G401 (cell line): ENCODE measurements around the gene MASP1. TPM values are rescaled to one million over a fixed set of nuclear protein-coding genes. Genes with fewer than 3 reads are reported as not detected.
"Not testable (repeated sequence)": the region's sequence is repeated elsewhere in the genome, so short reads cannot be mapped to it uniquely, and the experiment has no call there.

ENCODE experiments used
- DNase-seq: peaks from one replicate; pipeline ENCODE4 v3.0.0-alpha.2; 2015; ENCODE audit warnings: low spot score
- in situ Hi-C: cut with HindIII; loops from 2 replicates; pipeline ENCODE4 v1.10.0; 2016; ENCODE audit warnings: low sequenced_read_pairs, mixed read lengths
- total RNA-seq: library from RNA; depleted of rRNA; stranded (reverse); fragments of >200 nt; shearing (Covaris generic); gene quantifications from 2 replicates; pipeline ENCODE4 v1.2.3, GENCODE V29; 2014; rRNA removed

MASP1 gene
- total RNA-seq, 1 experiment from 2014 or later = not detected

GRCh38 chr3:187199463-187200050, 92.0 kb downstream of the MASP1 start:
- in situ Hi-C loops, DNase-seq: not testable (repeated sequence)

GRCh38 chr3:187198490-187198889, 93.0 kb downstream of the MASP1 start:
- in situ Hi-C loops = no loop called here
- no peak for DNase-seq

- DNase-seq = peak; percentile 36
- in situ Hi-C loops = no loop called here
These were observed 94.2 kb downstream of the MASP1 start, which contains the start of gene RTP1 for GRCh38 chr3:187197335-187197649. RTP1 (plus strand) TSS chr3:187197486; CDS start chr3:187197516, 30 bp downstream.

GRCh38 chr3:187196573-187197334, 94.8 kb downstream of the MASP1 start:
- DNase-seq = no peak
- in situ Hi-C loops = no loop called here

- in situ Hi-C loops = no loop called here
- DNase-seq = no peak
These were observed 98.4 kb downstream of the MASP1 start for GRCh38 chr3:187193181-187193580.

GRCh38 chr3:187191271-187191670, 100.3 kb downstream of the MASP1 start:
- DNase-seq = no peak
- in situ Hi-C loops = no loop called here

GRCh38 chr3:187188931-187189330, 102.6 kb downstream of the MASP1 start:
- in situ Hi-C loops = no loop called here
- no peak for DNase-seq

GRCh38 chr3:187186801-187187421, 104.6 kb downstream of the MASP1 start:
- no peak for DNase-seq
- in situ Hi-C loops = no loop called here

GRCh38 chr3:187186375-187186774, 105.2 kb downstream of the MASP1 start:
- DNase-seq = no peak
- in situ Hi-C loops = no loop called here

GRCh38 chr3:187185759-187186158, 105.8 kb downstream of the MASP1 start:
- in situ Hi-C loops = no loop called here
- no peak for DNase-seq

Other genes with a start within 250 kb of the MASP1 start
- gene RPL39L, start 152.2 kb downstream of the MASP1 start, total RNA-seq = 51.1 and 58.4 TPM in 2 replicates
- gene RTP1, start 94.3 kb downstream of the MASP1 start, total RNA-seq = not detected in 2 replicates
- not detected in 2 replicates for gene RTP4, start 76.6 kb upstream of the MASP1 start, total RNA-seq